GM21360 (cell line): ENCODE measurements around the gene TAOK1.

Source experiments
- ATAC-seq: cut with Tn5 transposase; IDR thresholded peaks from one replicate; pipeline ENCODE4 v1.9.1; 2021; ENCODE audit warnings: mild to moderate bottlenecking, moderate library complexity; ENCODE audit not compliant: unreplicated experiment

Gene TAOK1

DNA sequence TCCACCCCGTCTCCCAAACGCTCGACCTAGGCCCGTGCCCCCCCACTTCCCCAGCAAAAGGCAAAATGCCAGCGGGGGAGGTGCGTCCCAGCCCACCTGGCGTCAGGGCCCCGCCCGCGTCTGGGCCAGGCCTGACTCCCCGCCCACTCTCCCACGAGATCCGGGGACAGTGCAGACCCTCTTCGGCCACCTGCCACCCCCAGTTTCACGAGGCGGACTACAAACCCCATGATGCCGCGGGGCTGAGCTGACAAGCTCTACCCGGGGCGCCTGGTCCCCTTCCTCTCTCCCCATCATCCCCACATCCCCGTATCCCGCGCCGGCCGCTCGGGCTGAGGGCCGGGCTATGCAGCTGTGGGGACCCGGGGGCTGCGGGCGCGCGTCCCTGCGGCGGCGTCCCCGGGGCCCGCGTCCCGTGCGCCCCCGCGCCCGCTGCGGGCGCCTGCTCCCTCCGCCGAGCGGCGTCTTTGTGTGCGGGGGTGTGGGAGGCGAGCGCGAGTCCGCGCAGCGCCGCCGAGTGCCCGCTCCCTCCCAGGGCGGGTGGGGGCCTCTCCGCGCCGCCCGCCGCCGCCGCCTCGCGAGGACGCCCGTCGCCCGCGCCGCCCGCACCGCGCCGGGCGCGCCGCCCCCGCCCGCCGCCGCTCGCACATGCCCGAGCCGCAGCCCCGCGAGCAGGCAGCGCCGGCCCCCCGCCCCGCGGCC lies 202.8 kb downstream of the TAOK1 start, which contains the start of gene ANKRD13B:
ANKRD13B (plus strand) TSS at position 283 of the 702 bp plus-strand sequence. CDS start 490 bp downstream, outside the sequence.
- no peak for ATAC-seq

DNA sequence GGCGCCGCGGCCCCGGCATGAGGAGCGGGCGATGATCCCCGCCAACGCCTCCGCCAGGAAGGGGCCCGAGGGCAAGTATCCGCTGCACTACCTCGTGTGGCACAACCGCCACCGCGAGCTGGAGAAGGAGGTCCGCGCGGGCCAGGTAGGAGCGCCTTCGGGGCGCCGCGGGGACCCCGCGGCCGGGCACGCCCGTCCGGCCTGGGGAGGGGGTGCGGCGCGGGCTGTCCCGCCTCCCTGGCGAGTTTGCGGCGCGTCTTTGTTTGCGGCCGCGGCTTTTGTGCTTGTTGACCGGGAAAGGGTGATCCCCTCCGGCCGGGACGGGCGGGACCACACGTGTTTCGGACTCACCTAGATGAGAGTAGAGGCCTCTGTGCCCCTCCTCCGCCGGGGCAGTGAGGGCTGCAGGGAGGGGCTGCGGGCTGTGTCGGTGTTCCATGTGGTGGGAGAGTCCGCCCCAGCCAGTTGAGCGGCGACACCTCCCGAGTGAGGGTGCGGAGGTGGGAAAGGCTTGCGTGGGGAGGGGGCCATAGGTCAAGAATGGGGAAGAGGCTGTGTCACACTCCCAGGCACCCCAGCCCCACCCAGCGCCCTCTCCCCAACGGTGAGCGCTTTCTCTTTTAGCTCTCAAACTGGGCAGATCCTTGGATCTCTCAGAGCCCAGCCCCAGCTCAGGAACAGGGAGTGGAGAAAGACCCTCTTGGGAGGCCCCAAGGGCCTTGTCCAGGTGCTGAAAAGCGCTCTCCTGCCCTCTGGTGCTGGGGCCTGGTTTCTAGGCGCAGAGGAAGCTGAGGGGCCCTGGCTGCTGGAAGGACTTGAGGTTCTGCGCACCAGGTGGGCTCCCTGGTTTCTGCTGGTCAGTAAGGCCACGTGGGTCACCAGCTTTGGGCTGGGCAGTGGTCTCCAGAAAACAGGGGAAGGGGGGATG lies 203.7 kb downstream of the TAOK1 start:
- no peak for ATAC-seq

GRCh38 chr17:29594519-29595090 lies 204.4 kb downstream of the TAOK1 start:
- no peak for ATAC-seq

DNA sequence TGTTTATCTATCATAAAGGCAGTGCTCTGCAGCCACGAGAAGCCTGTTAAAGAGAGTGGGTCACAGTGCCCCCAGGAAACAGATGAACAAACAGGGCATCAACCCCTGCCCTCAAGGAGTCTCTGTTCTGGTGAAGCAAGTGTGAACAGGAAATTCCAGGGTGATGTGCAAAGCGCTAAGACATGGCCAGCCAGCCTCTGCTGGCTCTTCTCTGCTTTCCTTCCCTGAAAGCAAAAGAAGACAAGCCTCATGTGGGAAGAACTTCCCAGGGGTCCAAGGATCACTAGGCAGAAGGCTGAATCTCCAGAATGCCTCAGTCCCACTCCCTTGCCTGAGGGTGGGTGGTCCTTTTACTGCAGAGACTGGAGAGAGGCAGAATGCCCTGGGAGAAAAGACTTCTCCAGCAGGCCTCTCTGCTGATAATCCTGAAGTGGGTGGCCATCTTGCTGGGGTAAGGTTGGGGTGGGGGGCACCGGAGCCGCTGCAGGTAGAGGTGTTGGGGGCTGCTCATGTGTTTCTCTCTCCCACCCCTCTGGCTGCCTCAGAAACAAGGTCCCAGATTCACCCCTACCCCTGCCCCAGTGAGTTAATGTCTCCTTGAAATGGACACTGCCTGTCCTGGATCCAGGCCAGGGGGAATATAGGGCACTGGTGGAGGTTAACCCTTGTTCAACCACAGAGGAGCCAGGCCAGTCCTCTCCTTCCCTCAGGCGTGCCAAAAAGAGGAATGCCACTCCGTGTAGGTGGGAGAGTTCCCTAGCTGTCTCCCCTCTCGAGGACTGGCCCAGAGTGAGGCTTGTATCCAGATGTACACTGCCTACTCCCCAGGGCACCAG lies 205.2 kb downstream of the TAOK1 start:
- no peak for ATAC-seq

- no peak for ATAC-seq
Observed at GRCh38 chr17:29595943-29596774, 206.0 kb downstream of the TAOK1 start.

DNA sequence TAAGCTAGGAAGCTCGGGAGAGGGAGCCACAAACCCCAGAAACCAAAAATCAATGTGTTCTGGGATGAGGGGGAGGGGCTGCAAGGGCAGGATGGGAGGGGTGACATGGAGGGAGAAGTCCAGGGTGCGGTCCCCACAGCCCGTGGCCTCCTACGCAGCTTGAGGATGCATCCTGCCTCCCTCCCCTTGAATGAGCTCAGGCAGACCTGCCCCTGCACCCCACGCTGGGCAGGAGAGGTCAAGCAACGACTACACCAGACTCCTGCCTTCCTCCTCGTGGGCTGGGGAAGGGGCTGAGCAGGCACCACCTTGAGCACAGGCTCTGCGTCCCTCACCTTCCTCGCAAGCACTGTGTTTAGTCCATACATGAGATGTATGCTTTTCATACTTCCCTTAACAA lies 206.6 kb downstream of the TAOK1 start:
- ATAC-seq: no peak

DNA sequence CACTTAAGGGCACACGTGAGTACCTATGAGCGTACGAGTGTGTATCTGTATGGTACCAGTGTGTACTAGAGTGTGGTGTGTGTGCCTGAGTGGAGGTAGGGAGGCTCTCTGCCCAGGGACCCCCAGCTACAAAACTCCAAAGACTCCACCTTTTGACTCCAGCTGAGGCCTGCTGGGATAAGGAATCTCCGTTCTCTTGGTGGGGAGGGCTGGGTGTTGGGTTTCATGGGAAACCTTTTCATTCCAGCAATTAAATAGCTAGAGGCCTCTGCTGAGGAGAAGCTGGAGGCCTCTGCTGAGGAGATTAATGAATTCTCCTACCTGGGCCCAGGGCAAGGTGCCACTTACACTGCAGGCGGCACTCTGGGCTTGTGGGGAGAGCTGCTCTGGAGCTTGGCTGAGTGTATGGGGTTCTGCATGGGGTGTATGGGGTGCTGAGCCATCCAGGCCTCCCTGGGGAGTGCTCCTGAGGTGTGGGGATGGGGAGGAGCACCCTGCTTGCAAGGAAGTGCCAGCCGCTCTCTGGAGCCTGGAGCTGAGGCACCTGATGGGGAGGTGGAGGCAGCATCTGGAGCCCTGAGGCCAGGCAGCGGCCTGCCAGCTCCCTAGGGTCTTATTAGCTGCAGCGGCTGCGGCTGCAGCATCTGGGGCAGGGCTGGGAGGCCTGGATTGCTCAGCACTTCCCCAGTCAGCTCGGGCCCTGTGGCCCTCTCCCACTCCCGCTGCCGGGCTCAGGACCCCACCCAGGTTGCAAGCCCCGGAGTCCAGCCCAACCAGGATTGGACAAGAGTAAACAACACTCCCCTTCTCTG lies 207.4 kb downstream of the TAOK1 start:
- ATAC-seq: no peak
